ENCODE measurements around the gene AFF2.

DNA sequence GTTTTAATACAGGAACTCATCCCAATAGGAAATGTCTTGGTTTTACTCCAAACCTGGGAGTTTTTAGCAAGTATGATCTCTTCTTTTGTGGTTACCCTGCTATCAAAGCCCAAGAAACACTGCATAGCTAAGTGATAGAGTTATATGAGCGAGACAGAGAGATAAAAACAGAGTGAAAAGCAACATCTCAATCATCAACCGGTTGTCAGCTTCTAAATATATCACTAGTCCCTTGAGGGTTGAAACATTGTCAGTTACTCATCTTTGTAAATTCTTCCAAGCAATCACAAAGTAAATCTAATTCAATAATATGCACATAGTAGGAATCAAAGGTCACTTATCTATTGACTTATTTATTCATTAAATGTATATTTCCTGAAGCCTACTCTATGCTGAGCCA is 520.7 kb downstream of the AFF2 start:
- TF ChIP-seq EZH2 (optimal IDR thresholded peaks at IDR 0.05; ENCODE audit: low read depth, low read length) (no peak), CTCF (IDR thresholded peaks at IDR 0.05; ENCODE audit: low read length) (no peak)
